Upper lobe of left lung (tissue), 6 donors: ENCODE measurements around the gene DDR2. TPM values are rescaled to one million over a fixed set of nuclear protein-coding genes. Genes with fewer than 3 reads are reported as not detected.
"Not testable (repeated sequence)": the region's sequence is repeated elsewhere in the genome, so short reads cannot be mapped to it uniquely, and the experiment has no call there.

ENCODE experiments used
- ATAC-seq, 2 donors: fragments of 200-7000 bp; cut with Tn5 transposase; one replicate each; pipeline ENCODE4 v1.9.1; 2022; ENCODE audit warnings: mild to moderate bottlenecking in 2 of 2, moderate library complexity in 2 of 2; ENCODE audit not compliant: low FRiP score in 2 of 2
- DNase-seq, 2 donors: peaks; one replicate each; pipeline ENCODE4 v3.0.0-alpha.2; 2019 to 2020
- H3K27ac ChIP-seq, 4 donors: fragments of 200-600 bp; sonication (generic); one replicate each; pipeline ENCODE4 v1.5.1; 2016 to 2019
- H3K27me3 ChIP-seq, 4 donors: fragments of 200-600 bp; sonication (generic); one replicate each; pipeline ENCODE4 v1.5.1; 2017 to 2019
- H3K36me3 ChIP-seq, 4 donors: fragments of 200-600 bp; sonication (generic); one replicate each; pipeline ENCODE4 v1.5.1; 2016 to 2019
- H3K4me1 ChIP-seq, 4 donors: fragments of 200-600 bp; sonication (generic); one replicate each; pipeline ENCODE4 v1.5.1; 2018 to 2019
- H3K4me3 ChIP-seq, 4 donors: fragments of 200-600 bp; sonication (generic); one replicate each; pipeline ENCODE4 v1.5.1; 2017 to 2019; ENCODE audit warnings: mild to moderate bottlenecking in 2 of 4, moderate library complexity in 1 of 4
- H3K9me3 ChIP-seq, 4 donors: fragments of 200-600 bp; sonication (generic); one replicate each; pipeline ENCODE4 v1.5.1; 2018 to 2019
- CTCF ChIP-seq, 6 experiments: fragments of 450-650 bp in 4 of 6; fragments of 200-600 bp in 2 of 6; sonication (generic) in 2 of 6; IDR thresholded peaks; one replicate each; pipeline ENCODE4 v1.5.1; 2016 to 2019; ENCODE audit warnings: antibody characterized with exemption in 6 of 6
- EP300 ChIP-seq, 4 donors: sonication (generic); formaldehyde crosslinking; IDR thresholded peaks; one replicate each; pipeline ENCODE4 v1.5.1; 2017; ENCODE audit warnings: antibody characterized with exemption in 4 of 4, control low read depth in 2 of 4
- POLR2A ChIP-seq, 4 donors: fragments of 450-650 bp; IDR thresholded peaks; one replicate each; pipeline ENCODE4 v1.5.1; 2016 to 2017; ENCODE audit warnings: antibody characterized with exemption in 4 of 4, mild to moderate bottlenecking in 2 of 4
- POLR2AphosphoS5 ChIP-seq, 2 donors: sonication (generic); formaldehyde crosslinking; IDR thresholded peaks; one replicate each; pipeline ENCODE4 v1.5.1; 2017; ENCODE audit warnings: antibody characterized with exemption in 2 of 2
- WGBS, 2 donors: methylation state at CpG; one replicate each; pipeline ENCODE4 v1.1.5; 2017 to 2018; 5-methylcytosine and 5-hydroxymethylcytosine counted together
- total RNA-seq, 6 donors: library from RNA; depleted of rRNA in 4 of 6; stranded (reverse); fragments of >200 nt in 4 of 6; gene quantifications; one replicate each; pipeline versions ENCODE4 v1.1.0 to v1.2.1, GENCODE V29; 2016 to 2021
- donor health status: DM: no; HTN: no; CAD: no; lungs with moderate emphysema.
- donor health status: DM: no; HTN: yes; CAD: no; lungs with severe emphysema.

The DDR2 gene
- total RNA-seq: 10 to 100 TPM; 10.5 to 53.3 (median 23.0) TPM

GRCh38 chr1:162632217-162632666 is at the start of gene DDR2:
Gene DDR2 (plus strand): TSS chr1:162632464. CDS start chr1:162719064, 86,600 bp downstream.
- Histone ChIP-seq H3K9me3 (no peaks in the 10 kb centered on the region), H3K27me3 (no peaks in the 10 kb centered on the region), H3K4me1 (peaks cover 0 to 3% (median 0%) of the 10 kb centered on the region in 4 donors), H3K36me3 (no peaks in the 10 kb centered on the region), H3K27ac (peak within 1 kb of the TSS; percentile 41 to 78 (median 68)), H3K4me3 (peak within 1 kb of the TSS in 3 of 4 donors; percentile 25 to 43 (median 40))
- WGBS, 2 donors: 46 to 67% methylated on average over 4 of the region's 4 CpGs
- ATAC-seq: peak in 1 of 2 donors; percentile 62
- DNase-seq: no peak
- TF ChIP-seq CTCF (IDR thresholded peaks at IDR 0.05) (no peak), POLR2AphosphoS5 (IDR thresholded peaks at IDR 0.05) (no peak), EP300 (IDR thresholded peaks at IDR 0.05) (no peak), POLR2A (IDR thresholded peaks at IDR 0.05) (no peak)

- H3K4me3 ChIP-seq, H3K9me3 ChIP-seq, H3K4me1 ChIP-seq, H3K27me3 ChIP-seq, H3K27ac ChIP-seq, ATAC-seq, DNase-seq: not testable (repeated sequence)
- WGBS, 2 donors: 81 to 88% methylated on average over 6 of the region's 6 CpGs
- peaks cover 0 to 78% (median 26%) of the 10 kb centered on the region in 4 donors for H3K36me3 ChIP-seq
Observed at GRCh38 chr1:162582901-162583300, 49.4 kb upstream of the DDR2 start.

DNA sequence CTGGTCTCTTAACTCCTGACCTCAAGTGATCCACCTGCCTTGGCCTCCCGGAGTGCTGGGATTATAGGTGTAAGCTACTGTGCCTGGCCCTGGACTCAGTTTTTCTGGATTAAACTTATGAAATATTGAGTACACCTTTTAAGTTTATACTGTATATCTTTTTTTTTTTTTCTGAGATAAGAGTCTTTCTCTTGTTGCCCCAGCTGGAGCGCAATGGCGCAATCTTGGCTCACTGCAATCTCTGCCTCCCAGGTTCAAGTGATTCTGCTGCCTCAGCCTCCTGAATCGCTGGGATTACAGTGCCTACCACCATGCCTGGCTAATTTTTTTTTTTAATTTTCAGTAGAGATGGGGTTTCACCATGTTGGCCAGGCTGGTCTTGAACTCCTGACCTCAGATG is 47.2 kb upstream of the DDR2 start:
- peaks cover 0 to 80% (median 26%) of the 10 kb centered on the region in 4 donors for H3K36me3 ChIP-seq

DNA sequence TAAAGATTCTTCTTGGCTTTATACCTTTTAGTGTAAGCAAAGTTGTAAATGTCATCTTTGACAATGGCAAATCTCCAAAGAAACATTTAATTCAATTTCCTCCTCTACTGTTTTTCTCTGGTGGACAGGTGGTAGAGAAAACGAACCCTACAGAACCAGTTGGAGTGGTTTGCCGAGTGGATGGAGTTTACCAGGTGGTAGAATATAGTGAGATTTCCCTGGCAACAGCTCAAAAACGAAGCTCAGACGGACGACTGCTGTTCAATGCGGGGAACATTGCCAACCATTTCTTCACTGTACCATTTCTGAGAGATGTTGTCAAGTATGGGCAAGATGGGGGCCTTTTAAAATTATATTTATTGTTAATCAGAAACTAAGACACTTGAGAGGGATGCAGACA is 44.9 kb upstream of the DDR2 start:
- no peaks in the 10 kb centered on the region for H3K9me3 ChIP-seq
- no peak overlapping the region for H3K4me3 ChIP-seq
- no peaks in the 10 kb centered on the region for H3K27me3 ChIP-seq
- no peak for ATAC-seq
- no peak overlapping the region for H3K27ac ChIP-seq
- TF ChIP-seq CTCF (IDR thresholded peaks at IDR 0.05) (no peak), EP300 (IDR thresholded peaks at IDR 0.05) (no peak), POLR2AphosphoS5 (IDR thresholded peaks at IDR 0.05) (no peak), POLR2A (IDR thresholded peaks at IDR 0.05) (no peak)
- H3K36me3 ChIP-seq: peaks cover 0 to 79% (median 31%) of the 10 kb centered on the region in 4 donors
- 66 to 73% methylated on average over 6 of the region's 6 CpGs for WGBS, 2 donors
- no peak for DNase-seq
- H3K4me1 ChIP-seq: no peaks in the 10 kb centered on the region

More for the DNA sequence above, 47.2 kb upstream of the DDR2 start:
- H3K27ac ChIP-seq, H3K9me3 ChIP-seq, DNase-seq, H3K27me3 ChIP-seq, H3K4me1 ChIP-seq, H3K4me3 ChIP-seq: not testable (repeated sequence)
- peak in 1 of 2 donors; percentile 20 for ATAC-seq
- 97 to 98% methylated on average over 4 of the region's 4 CpGs for WGBS, 2 donors

GRCh38 chr1:162587761-162588260 is 44.5 kb upstream of the DDR2 start:
- TF ChIP-seq POLR2AphosphoS5 (IDR thresholded peaks at IDR 0.05): no peak
- TF ChIP-seq CTCF (IDR thresholded peaks at IDR 0.05): no peak
- TF ChIP-seq POLR2A (IDR thresholded peaks at IDR 0.05): no peak
- no peak for TF ChIP-seq EP300 (IDR thresholded peaks at IDR 0.05)
- no peak for DNase-seq
- no peaks in the 10 kb centered on the region for H3K9me3 ChIP-seq
- H3K4me1 ChIP-seq: no peaks in the 10 kb centered on the region
- WGBS, 2 donors: 97 to 98% methylated on average over 5 of the region's 5 CpGs
- peaks cover 0 to 79% (median 31%) of the 10 kb centered on the region in 4 donors for H3K36me3 ChIP-seq
- no peak overlapping the region for H3K4me3 ChIP-seq
- no peak overlapping the region for H3K27ac ChIP-seq
- no peak for ATAC-seq
- no peaks in the 10 kb centered on the region for H3K27me3 ChIP-seq

- Histone ChIP-seq H3K27ac (no peak overlapping the region), H3K9me3 (no peaks in the 10 kb centered on the region), H3K4me3 (no peak overlapping the region), H3K36me3 (peaks cover 3 to 69% (median 25%) of the 10 kb centered on the region in 4 donors), H3K4me1 (no peaks in the 10 kb centered on the region), H3K27me3 (no peaks in the 10 kb centered on the region)
- ATAC-seq: no peak
- no peak for DNase-seq
- TF ChIP-seq CTCF (IDR thresholded peaks at IDR 0.05) (no peak), POLR2A (IDR thresholded peaks at IDR 0.05) (no peak), EP300 (IDR thresholded peaks at IDR 0.05) (no peak), POLR2AphosphoS5 (IDR thresholded peaks at IDR 0.05) (no peak)
- WGBS, 2 donors: 92 to 93% methylated on average over 3 of the region's 3 CpGs
Observed at GRCh38 chr1:162590101-162590500, 42.2 kb upstream of the DDR2 start.
